GM13976 (cell line): Measurements from ENCODE around the gene NUFIP1.

Experiments used
- DNase-seq: peaks from one replicate; pipeline ENCODE4 v3.0.0; 2012; ENCODE audit warnings: low spot score
- in situ Hi-C: fragments of 300-500 bp; cut with MboI; formaldehyde crosslinking; loops from one replicate; pipeline ENCODE4 v1.12.0; 2022; ENCODE audit warnings: low sequenced_read_pairs, mixed read lengths, inconsistent platforms; ENCODE audit not compliant: unreplicated experiment
- TF ChIP-seq, protein P1 (sequence below): IDR thresholded peaks from 2 replicates; pipeline ENCODE4 v1.5.1; 2012; ENCODE audit warnings: borderline replicate concordance, mild to moderate bottlenecking; ENCODE audit not compliant: insufficient read depth; ENCODE audit errors: extremely low read depth, missing control alignments, control extremely low read depth

Gene NUFIP1

DNA sequence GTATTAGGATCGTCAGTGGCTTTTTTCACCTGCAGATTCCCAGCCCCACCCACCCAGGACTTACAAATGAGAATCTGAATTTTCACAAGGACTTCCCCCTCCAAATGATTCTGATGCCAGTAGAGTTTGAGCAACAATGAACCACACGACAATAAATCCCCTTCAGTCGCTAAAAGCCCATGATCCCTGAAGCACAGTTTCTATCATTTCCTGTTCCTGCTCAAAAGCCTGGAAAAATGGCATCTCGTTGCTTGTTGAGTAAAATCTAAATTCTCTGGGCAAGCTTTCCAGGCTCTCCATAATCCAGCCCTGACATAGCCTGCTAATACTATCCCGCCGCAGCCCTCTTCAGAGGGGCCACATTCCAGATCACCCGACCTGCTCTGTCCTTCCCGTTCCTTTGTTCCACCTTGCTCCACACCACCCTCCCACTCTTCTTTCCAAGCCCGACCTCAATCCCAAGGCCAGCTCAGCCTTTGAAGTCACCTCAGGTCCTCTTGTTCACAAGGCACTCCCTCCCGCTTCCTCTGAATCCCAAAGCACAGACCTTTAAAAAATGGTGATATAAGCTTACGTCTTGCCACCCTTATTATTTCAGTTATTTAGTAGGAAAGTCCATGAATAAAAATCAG, 67.9 kb downstream of the NUFIP1 start:
- TF ChIP-seq, protein P1, sequence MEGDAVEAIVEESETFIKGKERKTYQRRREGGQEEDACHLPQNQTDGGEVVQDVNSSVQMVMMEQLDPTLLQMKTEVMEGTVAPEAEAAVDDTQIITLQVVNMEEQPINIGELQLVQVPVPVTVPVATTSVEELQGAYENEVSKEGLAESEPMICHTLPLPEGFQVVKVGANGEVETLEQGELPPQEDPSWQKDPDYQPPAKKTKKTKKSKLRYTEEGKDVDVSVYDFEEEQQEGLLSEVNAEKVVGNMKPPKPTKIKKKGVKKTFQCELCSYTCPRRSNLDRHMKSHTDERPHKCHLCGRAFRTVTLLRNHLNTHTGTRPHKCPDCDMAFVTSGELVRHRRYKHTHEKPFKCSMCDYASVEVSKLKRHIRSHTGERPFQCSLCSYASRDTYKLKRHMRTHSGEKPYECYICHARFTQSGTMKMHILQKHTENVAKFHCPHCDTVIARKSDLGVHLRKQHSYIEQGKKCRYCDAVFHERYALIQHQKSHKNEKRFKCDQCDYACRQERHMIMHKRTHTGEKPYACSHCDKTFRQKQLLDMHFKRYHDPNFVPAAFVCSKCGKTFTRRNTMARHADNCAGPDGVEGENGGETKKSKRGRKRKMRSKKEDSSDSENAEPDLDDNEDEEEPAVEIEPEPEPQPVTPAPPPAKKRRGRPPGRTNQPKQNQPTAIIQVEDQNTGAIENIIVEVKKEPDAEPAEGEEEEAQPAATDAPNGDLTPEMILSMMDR, result no peak
- no peak for DNase-seq
- in situ Hi-C loops, result no loop called here

DNA sequence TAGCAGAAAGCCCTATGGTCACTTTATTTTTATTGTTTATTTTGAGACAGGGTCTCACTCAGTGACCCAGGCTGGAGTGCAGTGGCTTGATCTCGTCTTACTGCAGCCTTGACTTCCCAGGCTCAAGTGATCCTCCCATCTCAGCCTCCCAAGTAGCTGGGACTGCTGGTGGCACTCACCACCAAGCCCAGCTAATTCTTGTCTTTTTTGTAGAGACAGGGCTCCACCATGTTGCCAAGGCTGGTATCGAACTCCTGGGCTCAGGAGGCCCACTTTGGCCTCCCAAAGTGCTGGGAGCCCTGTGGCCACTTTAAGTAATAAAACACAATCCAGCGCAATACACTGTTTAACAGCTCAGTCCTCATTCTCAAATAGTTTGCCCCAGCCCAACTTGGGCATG, 69.3 kb downstream of the NUFIP1 start:
- TF ChIP-seq, protein P1, result no peak
- DNase-seq, result no peak
- in situ Hi-C loops, result no loop called here

DNA sequence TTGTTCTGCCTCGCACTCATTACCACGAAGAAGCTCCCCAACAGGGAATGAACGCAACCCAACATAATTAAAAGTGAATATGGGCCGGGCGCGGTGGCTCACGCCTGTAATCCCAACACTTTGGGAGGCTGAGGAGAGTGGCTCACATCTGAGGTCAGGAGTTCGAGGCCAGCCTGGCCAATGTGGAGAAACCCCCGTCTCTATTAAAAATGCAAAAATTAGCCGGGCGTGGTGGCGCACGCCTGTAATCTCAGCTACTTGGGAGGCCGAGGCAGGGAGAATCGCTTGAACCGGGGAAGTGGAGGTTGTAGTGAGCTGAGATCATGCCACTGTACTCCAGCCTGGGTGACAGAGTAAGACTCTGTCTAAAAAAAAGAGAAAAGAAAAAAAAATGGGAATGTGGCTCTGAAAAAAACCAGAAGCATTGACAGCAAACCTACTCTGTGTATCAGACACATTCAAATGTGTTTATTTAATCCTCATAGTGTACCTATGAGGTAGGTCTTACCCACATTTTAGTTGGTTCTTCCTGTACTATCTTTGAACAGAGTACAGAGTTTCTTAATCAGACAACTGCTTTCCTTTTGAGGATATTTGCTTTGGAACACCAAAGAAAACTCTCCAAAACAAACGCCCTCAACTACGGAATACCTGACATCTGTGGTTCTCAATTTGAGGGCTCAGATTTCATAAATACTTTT, 70.0 kb downstream of the NUFIP1 start:
- no peak for DNase-seq
- TF ChIP-seq, protein P1, result no peak
- in situ Hi-C loops, result no loop called here

DNA sequence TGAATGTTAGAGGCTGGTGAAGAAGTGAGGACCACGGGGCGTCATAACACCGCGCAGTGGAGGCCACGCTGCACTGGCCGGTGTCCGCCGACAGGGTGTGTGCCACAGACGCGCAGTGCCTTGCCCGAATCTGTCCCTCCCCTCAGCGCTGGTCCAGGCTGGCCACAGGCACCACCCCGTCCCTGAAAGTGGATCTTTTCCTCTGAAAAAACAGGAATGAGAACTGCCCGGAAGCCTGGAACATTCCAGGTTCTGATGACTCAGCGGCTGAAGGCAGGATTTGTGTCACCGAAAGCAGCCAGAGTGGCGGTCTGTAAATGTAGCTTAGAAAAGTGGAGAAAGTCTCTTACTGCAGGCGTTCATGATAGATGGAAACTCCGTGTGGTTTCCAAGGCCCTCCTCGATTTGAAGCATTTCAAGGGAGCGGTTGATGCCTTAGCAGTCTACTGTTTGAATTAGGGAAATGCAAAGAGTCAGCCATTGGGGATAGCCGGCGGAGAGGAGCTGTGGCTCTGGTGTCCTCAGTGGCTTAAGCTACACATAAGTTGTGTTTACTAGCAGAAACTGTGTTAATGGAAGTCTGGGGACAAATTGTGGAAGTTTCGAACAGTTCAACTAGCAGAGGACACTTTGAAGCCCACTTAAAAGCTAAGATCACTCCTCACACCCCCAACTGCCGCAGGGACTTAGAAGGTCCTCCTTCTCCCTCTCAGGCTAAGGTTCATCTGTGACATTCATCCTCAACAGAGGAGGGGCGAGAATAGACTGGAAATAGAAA, 70.8 kb downstream of the NUFIP1 start:
- in situ Hi-C loops, result no loop called here
- TF ChIP-seq, protein P1, result peak; percentile 83
- peak; percentile 78 for DNase-seq

DNA sequence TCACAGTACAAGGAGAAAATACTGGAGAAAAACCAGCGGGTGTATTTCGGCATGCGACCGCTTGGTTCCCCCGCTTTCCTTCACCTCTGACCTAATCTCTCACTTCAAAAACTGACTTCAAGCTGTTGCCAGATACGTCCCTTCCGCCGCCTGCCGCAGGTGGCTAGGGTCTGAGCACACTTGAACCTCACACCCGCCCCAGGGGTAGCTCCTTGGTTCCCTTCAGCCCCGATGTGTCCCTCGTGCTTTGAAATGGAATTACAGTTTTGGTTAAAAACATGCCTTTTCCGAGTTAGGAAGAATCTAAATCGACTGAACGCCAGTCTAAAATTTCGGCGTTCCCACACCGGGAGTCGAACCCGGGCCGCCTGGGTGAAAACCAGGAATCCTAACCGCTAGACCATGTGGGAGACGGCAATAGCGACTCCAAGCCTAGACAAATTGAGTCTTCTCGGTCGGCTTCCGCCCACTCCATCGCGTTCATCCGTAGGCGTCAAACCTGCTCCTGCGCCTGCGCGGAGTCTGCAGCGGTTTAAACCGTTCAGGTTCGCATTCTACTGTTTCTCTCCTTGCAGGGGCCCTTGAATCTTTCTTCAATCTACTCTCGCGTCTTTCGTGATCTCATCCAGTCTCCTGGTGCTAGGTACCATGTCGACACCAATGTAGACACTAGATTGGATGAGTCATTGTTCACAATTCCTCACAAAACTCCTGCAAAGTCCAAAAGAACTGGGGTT, 71.5 kb downstream of the NUFIP1 start:
- TF ChIP-seq, protein P1, result no peak
- DNase-seq, result peak; percentile 87
- in situ Hi-C loops, result no loop called here
